Posterior vena cava (tissue), 2 donors: ENCODE results near the gene ABI1. TPM values are rescaled to one million over a fixed set of nuclear protein-coding genes. Genes with fewer than 3 reads are reported as not detected.

Source experiments
- DNase-seq: peaks from one replicate; pipeline ENCODE4 v3.0.0-alpha.2; 2020; ENCODE audit warnings: low spot score
- intact Hi-C, 2 donors: fragments of 100-400 bp; cut with DNase I; formaldehyde crosslinking; loops; one replicate each; pipeline versions ENCODE4 v1.14.1 to v1.14.2; 2022 to 2023
- total RNA-seq, 2 donors: library from RNA; stranded (reverse); fragmentation: NEBNext Ultra II Directional; extraction: Animal tissue kit (Norgen Biotek cat#: 25700); gene quantifications; one replicate each; pipeline ENCODE4 v1.2.1, GENCODE V29; 2021
- donor health status: DM: yes; HTN: yes; CAD: no.
- donor health status: DM: yes; HTN: yes; CAD: no.

Gene ABI1
- total RNA-seq, 2 donors from 2014 or later: 42.6 to 50.1 TPM

DNA sequence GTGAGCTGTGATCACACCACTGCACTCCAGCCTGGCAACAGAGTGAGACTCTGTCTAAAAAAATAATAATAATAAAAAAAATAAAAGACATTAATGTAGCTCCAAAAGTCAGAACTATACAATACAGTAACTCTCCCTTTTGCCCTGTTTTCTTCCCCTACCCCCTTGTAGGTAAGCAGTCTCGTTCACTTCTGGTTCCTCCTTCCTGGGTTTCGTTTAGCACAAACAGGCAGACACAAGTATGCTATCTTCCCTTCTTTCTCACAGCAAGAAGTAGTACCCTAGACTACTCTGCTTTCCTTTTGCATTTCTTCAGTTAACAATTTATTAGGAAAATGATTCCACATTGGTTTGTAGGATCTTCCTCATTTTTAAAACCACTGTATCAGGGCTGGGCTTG is 130.2 kb downstream of the ABI1 start:
- DNase-seq: no peak
- intact Hi-C loops: no loop called here

DNA sequence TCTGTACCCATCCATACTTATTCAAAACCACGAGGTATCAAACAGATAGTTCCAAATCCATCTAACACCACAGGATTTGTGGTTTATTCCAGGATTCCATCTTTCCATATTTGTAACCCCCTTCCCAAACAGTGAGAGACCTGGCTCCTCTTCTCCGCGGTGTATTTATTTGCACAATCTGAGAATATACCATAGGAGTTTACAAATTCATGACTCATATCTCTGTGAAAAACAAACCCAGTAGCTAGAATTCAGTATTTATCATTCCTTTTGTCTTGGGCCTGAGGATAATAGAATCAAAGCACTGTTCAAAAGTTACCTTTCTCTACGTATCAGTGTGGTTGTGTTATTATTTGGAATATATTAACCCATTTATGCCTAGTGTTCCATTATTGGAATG is 131.4 kb downstream of the ABI1 start:
- intact Hi-C loops: loop anchor here (5.0 kb wide), 2 partner anchors 148 to 153 kb away; no protein-coding TSS in a partner anchor

GRCh38 chr10:26728957-26729356 is 131.8 kb downstream of the ABI1 start:
- no peak for DNase-seq
- intact Hi-C loops: loop anchor here (5.0 kb wide), 2 partner anchors 148 to 153 kb away; no protein-coding TSS in a partner anchor

More for the DNA sequence above, 131.4 kb downstream of the ABI1 start:
- no peak for DNase-seq

- intact Hi-C loops: loop anchor here (5.0 kb wide), 2 partner anchors 150 to 155 kb away; no protein-coding TSS in a partner anchor
- DNase-seq: no peak
Measured at GRCh38 chr10:26727005-26727404, 133.8 kb downstream of the ABI1 start.

DNA sequence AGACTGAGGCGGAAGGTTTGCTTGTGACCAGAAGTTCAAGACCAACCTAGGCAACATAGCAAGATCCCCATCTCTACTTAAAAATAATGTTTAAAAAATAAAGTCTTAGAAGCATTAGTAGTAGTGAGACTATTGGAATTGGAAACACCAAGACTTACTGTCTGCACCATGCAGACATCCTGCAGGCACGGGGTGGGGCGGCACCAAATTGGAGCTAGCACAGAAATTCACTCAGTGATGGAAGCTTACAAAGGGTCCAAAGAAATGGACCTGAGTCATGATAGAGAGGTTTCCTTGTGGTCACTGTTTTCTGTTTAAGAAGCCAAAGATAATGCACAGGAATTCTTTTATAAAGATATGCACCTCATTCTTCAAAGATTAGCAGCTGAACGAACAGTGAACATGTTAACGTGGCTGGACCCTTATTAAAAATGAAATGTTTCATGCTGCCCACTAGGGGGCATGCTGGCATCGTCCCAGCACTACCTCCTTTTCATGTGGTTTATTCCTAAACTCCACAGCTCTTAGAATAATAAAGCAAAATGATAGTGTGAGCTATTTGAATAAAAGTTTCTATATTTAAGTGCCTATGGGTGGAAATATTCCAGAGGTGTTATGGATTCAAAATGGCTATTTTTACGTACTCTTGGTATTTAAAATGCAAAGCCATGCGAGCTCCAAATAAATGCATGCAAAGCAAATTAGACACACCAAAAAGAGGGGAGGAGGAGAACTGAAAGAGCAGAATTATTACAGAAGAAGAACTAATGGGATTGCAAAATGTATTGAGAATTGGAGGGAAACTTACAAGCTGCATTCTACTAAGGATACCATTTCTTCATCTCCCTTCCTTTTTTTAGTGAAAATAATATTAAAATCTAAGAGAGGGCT is 134.7 kb downstream of the ABI1 start:
- DNase-seq: peak; percentile 91
- intact Hi-C loops: loop anchor here (5.0 kb wide), 2 partner anchors 151 to 156 kb away; no protein-coding TSS in a partner anchor

DNA sequence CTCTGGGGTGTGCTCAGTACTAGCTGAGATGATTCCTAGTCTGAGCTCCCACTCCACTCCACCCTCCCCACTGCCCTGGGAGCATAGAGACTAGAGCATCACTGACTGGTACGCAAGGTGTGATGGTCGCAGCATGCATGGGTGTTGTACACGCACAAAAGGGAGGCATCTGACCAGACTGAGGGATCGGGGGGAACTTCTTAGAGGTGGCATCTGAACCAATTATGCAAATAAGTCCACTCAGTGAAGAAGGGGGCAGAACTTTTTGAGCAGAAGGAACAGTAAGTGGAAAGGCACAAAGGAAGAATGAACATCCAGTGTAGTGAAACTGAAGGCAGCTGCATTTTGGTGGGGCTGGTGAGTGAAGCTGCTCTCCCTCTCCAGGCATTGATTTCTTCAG is 137.7 kb downstream of the ABI1 start:
- no peak for DNase-seq
- intact Hi-C loops: no loop called here

DNA sequence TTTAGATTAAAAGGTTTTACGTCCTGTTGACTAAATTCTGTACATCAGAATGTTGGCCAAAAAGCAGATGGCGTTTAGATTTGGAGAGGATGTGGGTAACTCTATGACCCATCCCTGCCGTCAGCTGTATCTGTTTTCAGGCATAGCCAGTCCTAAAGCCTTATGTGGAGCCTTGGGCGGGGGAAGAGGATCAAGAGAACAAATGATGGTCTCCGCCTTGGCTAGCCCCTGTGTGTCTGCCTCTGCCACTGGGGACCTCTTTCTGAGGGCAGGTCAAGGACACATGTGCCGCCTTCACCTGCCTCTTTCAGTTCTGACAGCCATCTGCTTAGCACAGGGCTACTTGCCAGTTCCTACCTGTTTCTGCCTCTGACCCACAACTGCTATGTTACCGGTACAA is 139.2 kb downstream of the ABI1 start:
- DNase-seq: no peak
- intact Hi-C loops: no loop called here

- DNase-seq: no peak
- intact Hi-C loops: loop anchor here in 1 of 2 donors (5.0 kb wide), 1 partner anchor 170 kb away; no protein-coding TSS in a partner anchor
Measured at GRCh38 chr10:26717476-26717875, 143.3 kb downstream of the ABI1 start.

- no peak for DNase-seq
- intact Hi-C loops: loop anchor here in 1 of 2 donors (5.0 kb wide), 1 partner anchor 172 kb away; no protein-coding TSS in a partner anchor
Measured at GRCh38 chr10:26715137-26715487, 145.6 kb downstream of the ABI1 start.

GRCh38 chr10:26714415-26715136 is 146.2 kb downstream of the ABI1 start:
- DNase-seq: no peak
- intact Hi-C loops: loop anchor here in 1 of 2 donors (5.0 kb wide), 1 partner anchor 173 kb away; no protein-coding TSS in a partner anchor

- intact Hi-C loops: no loop called here
- DNase-seq: no peak
Measured at GRCh38 chr10:26711324-26711723, 149.4 kb downstream of the ABI1 start.

DNA sequence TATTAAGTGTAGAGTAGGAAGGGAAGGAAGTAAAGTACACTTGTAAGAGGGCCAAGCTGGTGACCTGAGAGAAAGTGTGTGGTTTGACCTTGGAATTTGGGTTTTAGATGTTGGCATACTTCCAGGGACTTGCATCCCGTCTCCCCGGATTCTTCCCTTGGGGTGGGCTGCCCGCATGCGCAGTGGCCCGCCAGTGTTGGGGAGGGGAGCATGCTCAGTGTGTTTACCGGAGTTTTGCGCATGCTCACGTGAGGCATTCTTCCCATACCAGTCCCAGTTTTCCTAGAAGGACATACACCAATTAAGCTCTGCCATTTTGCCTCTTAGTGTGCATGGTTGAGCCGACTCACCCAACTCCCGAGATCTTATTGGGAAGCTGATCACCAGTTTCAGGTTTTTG is 153.8 kb downstream of the ABI1 start:
- DNase-seq: no peak
- intact Hi-C loops: no loop called here

DNA sequence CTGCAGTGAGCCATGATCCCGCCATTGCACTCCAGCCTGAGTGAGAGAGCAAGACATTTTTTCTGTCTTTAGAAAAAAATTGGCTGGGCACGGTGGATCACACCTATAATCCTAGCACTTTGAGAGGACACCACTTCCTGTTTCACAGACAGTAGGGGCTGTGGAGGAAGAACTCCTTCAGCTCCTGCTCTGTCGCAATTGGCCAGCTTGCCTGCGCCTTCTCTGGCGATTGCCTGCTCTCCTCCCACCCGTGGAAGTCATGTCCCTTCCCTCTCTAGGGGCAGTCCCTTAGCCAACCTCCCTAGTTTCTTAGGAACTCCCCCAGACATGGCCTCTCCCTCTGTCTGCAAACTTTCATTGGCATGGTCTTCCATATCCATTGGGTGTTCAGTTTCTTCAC is 154.6 kb downstream of the ABI1 start:
- intact Hi-C loops: no loop called here

DNA sequence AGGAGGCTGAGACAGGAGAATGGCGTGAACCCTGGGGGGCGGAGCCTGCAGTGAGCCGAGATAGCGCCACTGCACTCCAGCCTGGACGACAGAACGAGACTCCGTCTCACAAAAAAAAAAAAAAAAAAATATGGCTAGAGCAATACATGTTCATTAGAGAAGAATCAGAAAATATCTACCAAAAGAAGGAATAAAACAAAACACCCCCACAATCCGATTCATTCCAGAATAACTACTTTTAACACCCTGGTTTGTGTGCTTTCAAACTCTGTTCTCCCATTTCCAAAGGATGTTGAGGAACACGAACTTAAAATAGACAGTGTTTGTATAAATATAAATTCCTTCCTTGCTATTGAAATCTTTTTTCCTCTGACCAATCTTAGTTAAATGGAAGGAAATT is 156.8 kb downstream of the ABI1 start:
- intact Hi-C loops: no loop called here
- DNase-seq: no peak

More for the DNA sequence above, 154.6 kb downstream of the ABI1 start:
- no peak for DNase-seq

- no peak for DNase-seq
- intact Hi-C loops: no loop called here
Measured at GRCh38 chr10:26703096-26703495, 157.7 kb downstream of the ABI1 start.

- intact Hi-C loops: no loop called here
- no peak for DNase-seq
Measured at GRCh38 chr10:26700884-26701630, 159.7 kb downstream of the ABI1 start.

DNA sequence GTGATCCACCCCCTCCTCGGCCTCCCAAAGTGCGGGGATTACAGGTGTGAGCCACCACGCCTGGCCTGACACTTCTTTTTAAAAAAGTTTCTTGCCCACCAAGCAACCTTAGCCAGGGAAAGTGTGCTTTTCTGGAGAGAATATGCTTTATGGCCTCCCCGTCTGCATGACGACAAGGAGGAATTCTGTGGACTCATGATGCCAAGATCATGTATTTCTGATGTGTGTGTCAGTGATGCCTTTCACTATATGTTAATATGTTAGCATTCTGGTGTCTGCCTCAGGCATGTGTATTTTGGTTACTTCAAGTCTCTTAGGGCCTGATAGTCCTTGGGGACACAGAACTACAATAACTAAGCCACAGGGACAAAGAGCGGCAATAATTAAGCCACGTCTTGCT is 161.1 kb downstream of the ABI1 start:
- intact Hi-C loops: no loop called here
- DNase-seq: no peak

GRCh38 chr10:26698909-26699308 is 161.8 kb downstream of the ABI1 start:
- DNase-seq: no peak
- intact Hi-C loops: no loop called here

DNA sequence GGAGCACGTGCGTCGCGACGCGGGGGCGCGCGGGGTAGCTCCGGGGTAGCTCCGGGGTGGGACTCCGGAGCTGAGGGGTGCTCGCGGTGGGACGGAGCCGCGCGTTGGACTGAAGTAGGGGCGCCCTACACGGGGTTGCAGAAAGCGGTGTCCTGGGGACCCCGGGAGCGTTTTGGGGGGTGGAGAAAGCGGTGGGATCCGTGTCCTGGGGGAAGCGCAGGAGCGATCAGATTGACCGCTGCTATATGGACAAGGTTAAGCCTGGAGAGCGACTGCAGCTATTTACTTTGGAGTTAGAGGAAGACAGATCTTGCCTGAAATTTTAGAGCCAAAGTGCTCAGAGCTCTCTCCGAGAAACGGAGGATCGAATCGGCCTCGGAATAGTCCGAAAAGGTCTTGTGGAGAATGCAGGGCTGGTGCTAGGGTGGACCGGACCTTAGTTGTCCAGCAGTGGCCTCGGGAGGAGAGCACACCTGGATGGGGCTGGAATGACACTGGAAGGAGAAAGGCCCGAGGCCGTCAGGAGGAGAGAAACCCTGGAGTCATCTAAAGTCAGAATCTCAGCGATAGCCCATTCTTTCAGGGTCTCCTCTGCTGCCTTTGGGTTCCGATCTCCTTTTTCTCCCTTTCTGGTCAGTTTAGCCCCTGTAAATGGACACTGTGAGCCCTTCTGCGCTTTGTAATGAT is 162.7 kb downstream of the ABI1 start:
- intact Hi-C loops: no loop called here

More for the DNA sequence above, 162.7 kb downstream of the ABI1 start:
- DNase-seq: no peak
